HepG2 (cell line): ENCODE results near the gene LYPLA2. TPM values are rescaled to one million over a fixed set of nuclear protein-coding genes. Genes with fewer than 3 reads are reported as not detected.

Experiments
- ARID4A ChIP-seq: sonication (generic); formaldehyde crosslinking; IDR thresholded peaks from 2 replicates; pipeline ENCODE4 v1.5.0; 2020; ENCODE audit warnings: mild to moderate bottlenecking, missing genetic modification reagents, borderline replicate concordance
- ARNT2 ChIP-seq: sonication (generic); formaldehyde crosslinking; IDR thresholded peaks from 2 replicates; pipeline ENCODE4 v1.8.0; 2022; ENCODE audit warnings: mild to moderate bottlenecking, low read depth, missing genetic modification reagents, moderate library complexity
- ASH2L ChIP-seq: fragments of 300-600, 200-600 bp; sonication (generic); IDR thresholded peaks from 2 replicates; pipeline ENCODE4 v1.7.0; 2017; ENCODE audit warnings: low read depth, mild to moderate bottlenecking, moderate library complexity, mixed read lengths, low read length; ENCODE audit not compliant: insufficient read length
- BORCS8-MEF2B ChIP-seq: sonication (generic); formaldehyde crosslinking; IDR thresholded peaks from 2 replicates; pipeline ENCODE4 v1.8.0; 2022; ENCODE audit warnings: mild to moderate bottlenecking, missing genetic modification reagents
- HBP1 ChIP-seq: IDR thresholded peaks from 2 replicates; pipeline ENCODE4 v1.6.1; 2016; ENCODE audit warnings: low read depth, control low read depth
- HNRNPLL ChIP-seq: fragments of 200-400 bp; formaldehyde crosslinking; IDR thresholded peaks from 2 replicates; pipeline ENCODE4 v1.6.1; 2017; ENCODE audit warnings: mild to moderate bottlenecking, low read depth, low read length; ENCODE audit not compliant: poor library complexity, severe bottlenecking
- KAT8 ChIP-seq: IDR thresholded peaks from 2 replicates; pipeline ENCODE4 v1.6.1; 2016; ENCODE audit warnings: missing genetic modification reagents, missing compliant biosample characterization
- KMT2A ChIP-seq: sonication (generic); formaldehyde crosslinking; IDR thresholded peaks from 2 replicates; pipeline ENCODE4 v1.4.0; 2020; ENCODE audit warnings: missing genetic modification reagents
- MAX ChIP-seq: IDR thresholded peaks from 2 replicates; pipeline ENCODE4 v1.6.1; 2012; ENCODE audit warnings: inconsistent platforms
- MED13 ChIP-seq: sonication (generic); formaldehyde crosslinking; IDR thresholded peaks from 2 replicates; pipeline ENCODE4 v1.5.0; 2020; ENCODE audit warnings: missing genetic modification reagents
- WIZ ChIP-seq: sonication (generic); formaldehyde crosslinking; IDR thresholded peaks from 2 replicates; pipeline ENCODE4 v1.5.1; 2020; ENCODE audit warnings: mild to moderate bottlenecking, missing genetic modification reagents
- ZBTB25 ChIP-seq: IDR thresholded peaks from 2 replicates; pipeline ENCODE4 v1.6.1; 2018; ENCODE audit warnings: missing genetic modification reagents
- ZKSCAN8 ChIP-seq: IDR thresholded peaks from 2 replicates; pipeline ENCODE4 v1.6.1; 2016; ENCODE audit warnings: borderline replicate concordance, missing genetic modification reagents, missing compliant biosample characterization
- ZNF280D ChIP-seq: sonication (generic); formaldehyde crosslinking; IDR thresholded peaks from 2 replicates; pipeline ENCODE4 v1.5.1; 2020; ENCODE audit warnings: mild to moderate bottlenecking, missing genetic modification reagents
- ZNF547 ChIP-seq: sonication (generic); formaldehyde crosslinking; IDR thresholded peaks from 2 replicates; pipeline ENCODE4 v1.5.1; 2020; ENCODE audit warnings: mild to moderate bottlenecking, missing genetic modification reagents
- ZNF556 ChIP-seq: sonication (generic); formaldehyde crosslinking; IDR thresholded peaks from 2 replicates; pipeline ENCODE4 v1.4.0; 2020; ENCODE audit warnings: mild to moderate bottlenecking, missing genetic modification reagents, borderline replicate concordance
- ZNF713 ChIP-seq: sonication (generic); formaldehyde crosslinking; IDR thresholded peaks from 2 replicates; pipeline ENCODE4 v1.4.0; 2020; ENCODE audit warnings: mild to moderate bottlenecking, missing genetic modification reagents
- ZNF749 ChIP-seq: sonication (generic); formaldehyde crosslinking; IDR thresholded peaks from 2 replicates; pipeline ENCODE4 v1.8.0; 2022; ENCODE audit warnings: mild to moderate bottlenecking, missing genetic modification reagents, moderate library complexity, borderline replicate concordance
- polyA plus RNA-seq, 8 experiments: library from polyadenylated mRNA; depleted of rRNA in 3 of 8; stranded (reverse) in 7 of 8; unstranded in 1 of 8; fragments of >200 nt; fragmentation: Illumina TruSeq in 4 of 8; extraction: Trizol in 4 of 8; gene quantifications; 2 replicates each; pipeline versions ENCODE4 v1.2.1 to v1.2.3, GENCODE V29; 2011 to 2016; ENCODE audit warnings: low read depth in 4 of 8, missing spikeins in 1 of 8, mixed read lengths in 1 of 8; ENCODE audit not compliant: insufficient read depth in 1 of 8
- total RNA-seq, 5 experiments: library from RNA; depleted of rRNA; stranded (reverse); fragments of >200 nt; fragmentation: Illumina TruSeq; extraction: Trizol; gene quantifications; 2 replicates each; pipeline ENCODE4 v1.2.3, GENCODE V29; 2016; ENCODE audit warnings: low read depth in 1 of 5

Gene LYPLA2
- total and polyA plus RNA-seq, 2 of the 13 experiments (the other 11 are each of a cell fraction or from before 2014, with no cell fraction given): 72.1 to 73.2 TPM

GRCh38 chr1:23777979-23778814 is 12.7 kb upstream of the LYPLA2 start, which contains the start of gene PITHD1 (continued):
- TF ChIP-seq HBP1 (CRISPR knock-in tag) (peak; percentile 55; the same call in 1 of the 2 replicates), ZNF547 (CRISPR knock-in tag) (0 out of 2 replicates have a peak, but pooled peaks have one; percentile 54), BORCS8-MEF2B (CRISPR knock-in tag) (peak; percentile 80; the same call in 1 of the 2 replicates), ZNF713 (0 out of 2 replicates have a peak, but pooled peaks have one; percentile 4), ZNF556 (CRISPR knock-in tag) (no peak), ZBTB25 (CRISPR knock-in tag) (peak; percentile 45; the same call in 1 of the 2 replicates), MAX (peak; percentile 80), MED13 (CRISPR knock-in tag) (peak; percentile 82; the same call in 1 of the 2 replicates), KAT8 (CRISPR knock-in tag) (peak; percentile 88), HNRNPLL (peak; percentile 84), WIZ (peak; percentile 78; the same call in 1 of the 2 replicates), ARID4A (CRISPR knock-in tag) (peak; percentile 92), KMT2A (peak; percentile 81), ZNF280D (CRISPR knock-in tag) (peak; percentile 58; the same call in 1 of the 2 replicates), ASH2L (peak; percentile 72), ZNF749 (peak; percentile 67; the same call in 1 of the 2 replicates), ZKSCAN8 (CRISPR knock-in tag) (0 out of 2 replicates have a peak, but pooled peaks have one; percentile 26), ARNT2 (CRISPR knock-in tag) (peak; percentile 83)
